Measurements from ENCODE around the gene KRT33A.
"Not testable (repeated sequence)": the region's sequence is repeated elsewhere in the genome, so short reads cannot be mapped to it uniquely, and the experiment has no call there.

Gene KRT33A

DNA sequence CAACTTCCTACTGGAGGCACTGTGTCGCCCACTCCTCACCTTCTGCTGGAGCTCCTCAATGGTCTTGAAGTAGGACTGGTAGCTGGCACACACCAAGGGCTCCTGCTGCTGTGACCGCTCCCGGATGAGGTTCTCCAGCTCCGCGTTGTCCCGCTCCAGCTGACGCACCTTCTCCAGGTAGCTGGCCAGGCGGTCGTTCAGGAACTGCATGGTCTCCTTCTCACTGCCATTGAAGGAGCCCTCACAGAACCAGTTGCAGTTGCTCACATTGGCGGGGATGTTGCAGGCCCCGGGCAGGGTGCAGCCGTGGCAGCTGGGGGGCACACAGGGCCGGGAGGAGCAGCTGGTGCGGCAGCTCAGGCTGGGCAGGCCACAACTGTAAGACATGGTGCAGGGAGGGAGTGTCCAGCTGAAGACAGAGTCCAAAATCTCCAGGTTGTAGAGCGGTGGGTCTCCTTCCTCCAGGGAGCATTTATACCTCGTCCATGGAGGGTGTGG lies at the start of gene KRT33A:
Gene KRT33A (minus strand): TSS at position 448 of the 498 bp plus-strand sequence. CDS start 61 bp downstream, at position 387.
- not testable (repeated sequence) for H3K36me3 ChIP-seq; H3K4me1 ChIP-seq (ENCODE audit: control insufficient read depth in 1 of 2, insufficient read depth in 1 of 2, low read depth in 1 of 2, low read length in 1 of 2); H3K27me3 ChIP-seq; H3K27ac ChIP-seq; H3K9me3 ChIP-seq; H3K4me3 ChIP-seq (ENCODE audit: low read depth in 1 of 2, low read length in 1 of 2)

GRCh38 chr17:41396996-41397660 lies 46.5 kb upstream of the KRT33A start, which contains the start of gene KRT31:
Gene KRT31 (minus strand): TSS chr17:41397608. CDS start chr17:41397539, 69 bp downstream.
- no peak for TF ChIP-seq CTCF (IDR thresholded peaks at IDR 0.05)
- Histone ChIP-seq H3K9me3 (no peaks in the 10 kb centered on the region), H3K36me3 (no peaks in the 10 kb centered on the region), H3K27ac (no peak within 1 kb of the TSS), H3K4me3 (ENCODE audit: low read depth in 1 of 2, low read length in 1 of 2) (no peak within 1 kb of the TSS), H3K4me1 (ENCODE audit: control insufficient read depth in 1 of 2, insufficient read depth in 1 of 2, low read depth in 1 of 2, low read length in 1 of 2) (no peaks in the 10 kb centered on the region), H3K27me3 (peaks cover 28% of the 10 kb centered on the region)

DNA sequence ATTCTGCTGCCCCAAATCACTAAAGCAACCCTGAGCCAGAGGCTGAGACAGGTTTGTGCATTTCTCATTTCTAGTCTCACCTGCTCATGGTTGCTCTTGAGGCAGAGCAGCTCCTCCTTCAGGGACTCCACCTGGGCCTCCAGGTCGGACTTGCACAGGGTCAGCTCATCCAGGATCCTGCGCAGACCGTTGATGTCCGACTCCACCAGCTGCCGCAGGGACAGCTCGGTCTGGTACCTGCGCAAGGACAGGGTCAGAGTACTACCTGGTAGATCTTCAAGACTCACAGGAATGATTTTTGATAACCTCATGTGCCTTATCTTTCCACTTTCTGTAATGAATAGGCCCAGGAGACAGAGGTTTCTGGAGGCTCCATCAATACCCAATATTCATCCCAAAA lies 45.7 kb upstream of the KRT33A start:
- H3K4me3 ChIP-seq (ENCODE audit: low read depth in 1 of 2, low read length in 1 of 2), result no peak overlapping the region
- peaks cover 36% of the 10 kb centered on the region for H3K27me3 ChIP-seq
- TF ChIP-seq CTCF (IDR thresholded peaks at IDR 0.05), result no peak
- no peaks in the 10 kb centered on the region for H3K36me3 ChIP-seq
- H3K9me3 ChIP-seq, result no peaks in the 10 kb centered on the region
- no peak overlapping the region for H3K27ac ChIP-seq
- no peaks in the 10 kb centered on the region for H3K4me1 ChIP-seq (ENCODE audit: control insufficient read depth in 1 of 2, insufficient read depth in 1 of 2, low read depth in 1 of 2, low read length in 1 of 2)

DNA sequence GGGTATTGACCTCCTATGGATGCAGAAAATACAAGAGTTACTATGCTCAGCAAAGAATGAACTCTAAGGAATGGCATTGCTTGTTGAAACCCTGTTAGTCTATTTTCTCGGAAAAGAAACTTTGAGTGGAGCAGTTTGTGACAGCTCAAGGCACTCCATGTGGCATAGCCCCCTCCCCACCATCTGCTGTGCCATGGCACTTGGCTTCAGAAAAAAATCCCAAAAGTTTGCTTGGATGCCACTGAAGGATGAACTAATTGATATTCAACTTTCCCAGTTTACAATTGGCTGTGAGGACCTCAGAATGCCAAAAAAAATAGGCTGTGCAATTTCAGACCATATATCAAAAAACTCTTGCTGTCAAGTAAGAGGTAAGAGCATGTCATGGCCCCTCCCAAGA lies 45.0 kb upstream of the KRT33A start:
- no peak overlapping the region for H3K4me3 ChIP-seq (ENCODE audit: low read depth in 1 of 2, low read length in 1 of 2)
- H3K9me3 ChIP-seq, result no peaks in the 10 kb centered on the region
- no peak for TF ChIP-seq CTCF (IDR thresholded peaks at IDR 0.05)
- no peak overlapping the region for H3K27ac ChIP-seq
- no peaks in the 10 kb centered on the region for H3K36me3 ChIP-seq
- H3K27me3 ChIP-seq, result peaks cover 38% of the 10 kb centered on the region
- no peaks in the 10 kb centered on the region for H3K4me1 ChIP-seq (ENCODE audit: control insufficient read depth in 1 of 2, insufficient read depth in 1 of 2, low read depth in 1 of 2, low read length in 1 of 2)

- not testable (repeated sequence) for H3K9me3 ChIP-seq; H3K36me3 ChIP-seq; H3K4me1 ChIP-seq (ENCODE audit: control insufficient read depth in 1 of 2, insufficient read depth in 1 of 2, low read depth in 1 of 2, low read length in 1 of 2); H3K27ac ChIP-seq; H3K4me3 ChIP-seq (ENCODE audit: low read depth in 1 of 2, low read length in 1 of 2)
- peaks cover 41% of the 10 kb centered on the region for H3K27me3 ChIP-seq
Observed at GRCh38 chr17:41395044-41395443, 44.4 kb upstream of the KRT33A start.

DNA sequence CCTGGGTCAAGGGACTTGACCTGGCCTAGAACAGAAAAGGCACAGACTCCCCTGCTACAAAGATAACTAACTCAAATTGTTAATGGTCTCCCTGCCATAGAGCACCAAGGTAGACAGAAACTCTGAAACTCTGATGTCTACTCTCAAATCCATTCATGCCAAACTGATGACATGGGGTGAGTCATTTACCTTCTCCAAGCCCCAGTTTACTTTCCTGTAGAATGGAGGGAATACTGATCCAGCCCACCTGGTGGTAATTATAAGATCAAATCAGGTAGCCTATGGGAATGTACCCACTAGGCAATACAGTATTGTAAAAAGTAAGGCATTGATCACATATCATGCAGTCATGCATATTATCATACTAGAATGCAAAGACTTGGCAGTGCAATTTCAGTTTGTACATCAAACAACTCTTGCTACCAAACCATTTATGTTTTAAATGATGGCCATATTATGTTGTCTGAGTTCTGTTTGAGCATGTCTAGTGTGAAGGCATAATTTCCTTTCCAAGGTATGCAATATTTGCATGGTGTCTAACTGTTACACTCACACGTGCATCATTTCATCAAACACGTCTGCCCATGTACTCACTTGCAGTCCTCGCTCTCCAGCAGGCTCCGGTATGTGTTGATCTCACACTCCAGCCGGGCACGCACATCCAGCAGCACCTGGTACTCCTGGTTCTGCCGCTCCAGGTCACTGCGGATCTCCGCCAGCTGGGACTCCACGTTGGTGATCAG lies 43.8 kb upstream of the KRT33A start:
- H3K4me3 ChIP-seq (ENCODE audit: low read depth in 1 of 2, low read length in 1 of 2), result no peak overlapping the region
- no peaks in the 10 kb centered on the region for H3K36me3 ChIP-seq
- no peaks in the 10 kb centered on the region for H3K9me3 ChIP-seq
- H3K27me3 ChIP-seq, result peaks cover 47% of the 10 kb centered on the region
- H3K4me1 ChIP-seq (ENCODE audit: control insufficient read depth in 1 of 2, insufficient read depth in 1 of 2, low read depth in 1 of 2, low read length in 1 of 2), result no peaks in the 10 kb centered on the region
- H3K27ac ChIP-seq, result no peak overlapping the region
- no peak for TF ChIP-seq CTCF (IDR thresholded peaks at IDR 0.05)

Data from neutrophil (primary cell).